ENCODE measurements around the gene PLAAT5. TPM values are rescaled to one million over a fixed set of nuclear protein-coding genes. Genes with fewer than 3 reads are reported as not detected.

The PLAAT5 gene
- total and polyA plus RNA-seq, 2 donors (not counting 3 experiments of a cell fraction or from before 2014, with no cell fraction given) = not detected

DNA sequence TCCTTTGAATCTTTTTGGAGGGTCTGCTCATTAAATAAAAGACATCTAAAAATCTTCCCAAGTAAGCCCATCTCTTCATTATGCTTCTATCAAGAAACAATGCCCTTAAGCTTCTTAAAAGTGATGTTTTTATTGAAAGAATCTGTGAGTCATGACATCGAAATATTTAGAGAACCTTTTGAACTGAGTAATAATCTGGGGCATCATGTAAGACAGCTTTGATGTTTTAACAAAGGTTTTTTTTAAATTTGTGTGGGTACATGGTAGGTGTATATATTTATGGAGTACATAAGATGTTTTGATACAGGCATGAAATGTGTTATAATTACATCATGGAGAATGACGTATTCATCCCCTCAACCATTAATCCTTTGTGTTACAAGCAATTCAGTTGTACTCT lies 46.8 kb downstream of the PLAAT5 start:
- Histone ChIP-seq H3K9me3 (replicated peaks; ENCODE audit: control insufficient read depth, insufficient read depth, low read length) (no peaks in the 10 kb centered on the region), H2AFZ (ENCODE audit: low read depth, low read length) (no peak overlapping the region), H3K9me1 (replicated peaks; ENCODE audit: control insufficient read depth, extremely low read depth, insufficient read depth, low read length) (no peaks in the 10 kb centered on the region), H4K20me1 (replicated peaks; ENCODE audit: control insufficient read depth, extremely low read depth, insufficient read depth, low read length) (no peaks in the 10 kb centered on the region), H3K27me3 (ENCODE audit: control insufficient read depth in 2 of 2, insufficient read depth in 2 of 2, low read length in 2 of 2) (peaks cover 4 to 5% of the 10 kb centered on the region in 2 experiments), H3K79me2 (ENCODE audit: control insufficient read depth, insufficient read depth, low read length) (no peaks in the 10 kb centered on the region), H3K36me3 (ENCODE audit: control insufficient read depth in 2 of 2, extremely low read depth in 1 of 2, insufficient read depth in 2 of 2, low read length in 2 of 2) (no peaks in the 10 kb centered on the region), H3K9ac (replicated peaks; ENCODE audit: extremely low read depth, insufficient read depth, low read length) (no peak overlapping the region), H3K27ac (ENCODE audit: insufficient read depth, low read depth, low read length) (no peak overlapping the region), H3K4me2 (ENCODE audit: insufficient read depth, low read length) (no peak overlapping the region), H3K4me1 (ENCODE audit: control insufficient read depth, extremely low read depth, insufficient read depth, low read length) (no peaks in the 10 kb centered on the region), H3K4me3 (replicated peaks in 1 of 3; ENCODE audit: insufficient read depth in 1 of 3, low read depth in 1 of 3, low read length in 3 of 3) (no peak overlapping the region)
- FAIRE-seq (no peak), DNase-seq (ENCODE audit: low read depth, low spot score) (no peak)
- intact Hi-C loops (cut with micrococcal nuclease) (no loop called here), dilution Hi-C loops (cut with MboI; ENCODE audit: extremely low pct_ligation_motif_present, low sequenced_read_pairs) (no loop called here)
- CTCF ChIA-PET = no interaction called here
- POLR2A ChIA-PET = no interaction called here
- TF ChIP-seq EZH2 (IDR thresholded peaks at IDR 0.05; ENCODE audit: borderline replicate concordance, low read depth, low read length, severe bottlenecking) = no peak
- TF ChIP-seq POLR2AphosphoS5 (IDR thresholded peaks at IDR 0.05; ENCODE audit: insufficient read depth, low read depth, low read length) = no peak
- TF ChIP-seq POLR2A (IDR thresholded peaks at IDR 0.05; ENCODE audit: low read depth, low read length) = no peak
- no peak for TF ChIP-seq GATA2 (IDR thresholded peaks at IDR 0.05; ENCODE audit: insufficient read depth, insufficient read length, low read depth, low read length)
- TF ChIP-seq JUN (IDR thresholded peaks at IDR 0.05; ENCODE audit: borderline replicate concordance, insufficient read depth, insufficient read length, low read depth) = no peak
- TF ChIP-seq, protein P1, sequence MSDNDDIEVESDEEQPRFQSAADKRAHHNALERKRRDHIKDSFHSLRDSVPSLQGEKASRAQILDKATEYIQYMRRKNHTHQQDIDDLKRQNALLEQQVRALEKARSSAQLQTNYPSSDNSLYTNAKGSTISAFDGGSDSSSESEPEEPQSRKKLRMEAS (IDR thresholded peaks at IDR 0.05; ENCODE audit: insufficient read depth, insufficient read length) = no peak
- TF ChIP-seq, protein P2, sequence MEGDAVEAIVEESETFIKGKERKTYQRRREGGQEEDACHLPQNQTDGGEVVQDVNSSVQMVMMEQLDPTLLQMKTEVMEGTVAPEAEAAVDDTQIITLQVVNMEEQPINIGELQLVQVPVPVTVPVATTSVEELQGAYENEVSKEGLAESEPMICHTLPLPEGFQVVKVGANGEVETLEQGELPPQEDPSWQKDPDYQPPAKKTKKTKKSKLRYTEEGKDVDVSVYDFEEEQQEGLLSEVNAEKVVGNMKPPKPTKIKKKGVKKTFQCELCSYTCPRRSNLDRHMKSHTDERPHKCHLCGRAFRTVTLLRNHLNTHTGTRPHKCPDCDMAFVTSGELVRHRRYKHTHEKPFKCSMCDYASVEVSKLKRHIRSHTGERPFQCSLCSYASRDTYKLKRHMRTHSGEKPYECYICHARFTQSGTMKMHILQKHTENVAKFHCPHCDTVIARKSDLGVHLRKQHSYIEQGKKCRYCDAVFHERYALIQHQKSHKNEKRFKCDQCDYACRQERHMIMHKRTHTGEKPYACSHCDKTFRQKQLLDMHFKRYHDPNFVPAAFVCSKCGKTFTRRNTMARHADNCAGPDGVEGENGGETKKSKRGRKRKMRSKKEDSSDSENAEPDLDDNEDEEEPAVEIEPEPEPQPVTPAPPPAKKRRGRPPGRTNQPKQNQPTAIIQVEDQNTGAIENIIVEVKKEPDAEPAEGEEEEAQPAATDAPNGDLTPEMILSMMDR (IDR thresholded peaks at IDR 0.05; ENCODE audit: extremely low read depth in 1 of 2, insufficient read depth in 1 of 2, low read depth in 1 of 2, low read length in 2 of 2) = no peak
- TF ChIP-seq FOS (IDR thresholded peaks at IDR 0.05; ENCODE audit: borderline replicate concordance, insufficient read depth, low read length) = no peak
- no peak for TF ChIP-seq MYC (IDR thresholded peaks at IDR 0.05; ENCODE audit: low read depth, low read length)
- no TSS peak for BruUV-seq (replicated peaks)
